Measurements from ENCODE around the gene DENND4A. TPM values are rescaled to one million over a fixed set of nuclear protein-coding genes. Genes with fewer than 3 reads are reported as not detected.

Gene DENND4A
- total and polyA plus RNA-seq, 2 of the 4 experiments (the other 2 are of a cell fraction): 4.1 to 17.7 TPM

GRCh38 chr15:65834603-65835282 is 42.6 kb upstream of the DENND4A start:
- Histone ChIP-seq H3K9me1 (ENCODE audit: insufficient read depth, low read length) (no peaks in the 10 kb centered on the region), H4K20me1 (ENCODE audit: insufficient read depth, low read length) (no peaks in the 10 kb centered on the region), H3K36me3 (ENCODE audit: control insufficient read depth, insufficient read depth, low read length) (no peaks in the 10 kb centered on the region), H2BK5ac (ENCODE audit: low read depth, low read length, poor library complexity, severe bottlenecking) (no peak overlapping the region), H3K27me3 (ENCODE audit: control insufficient read depth, insufficient read depth, low read length) (no peaks in the 10 kb centered on the region), H3K27ac (ENCODE audit: insufficient read depth, low read length) (no peak overlapping the region), H2BK20ac (ENCODE audit: low read depth, low read length) (no peak overlapping the region), H3K79me1 (ENCODE audit: low read depth in 1 of 2, low read length in 2 of 2) (no peaks in the 10 kb centered on the region), H4K91ac (ENCODE audit: insufficient read depth, low read depth, low read length) (no peak overlapping the region), H3K23ac (ENCODE audit: low read depth, low read length) (no peak overlapping the region), H2BK15ac (ENCODE audit: low read depth, low read length) (no peak overlapping the region), H4K8ac (ENCODE audit: low read depth in 2 of 2, low read length in 2 of 2) (no peak overlapping the region), H3K56ac (ENCODE audit: extremely low read depth, insufficient read depth, low read length) (no peak overlapping the region), H3K14ac (replicated peaks; ENCODE audit: low read depth, low read length) (no peak overlapping the region), H3K4me2 (ENCODE audit: low read depth, low read length) (no peak overlapping the region), H2BK120ac (ENCODE audit: low read depth, low read length) (no peak overlapping the region), H2AFZ (replicated peaks; ENCODE audit: low read length, poor library complexity) (no peak overlapping the region), H2AK9ac (replicated peaks; ENCODE audit: low read depth, low read length, poor library complexity) (no peak overlapping the region), H3K9ac (ENCODE audit: low read depth, low read length) (no peak overlapping the region), H3K4ac (ENCODE audit: low read depth, low read length) (no peak overlapping the region), H3K18ac (ENCODE audit: low read depth, low read length) (no peak overlapping the region), H3K9me3 (ENCODE audit: control insufficient read depth, insufficient read depth, low read length) (no peaks in the 10 kb centered on the region), H3K4me3 (ENCODE audit: insufficient read depth, low read depth, low read length) (no peak overlapping the region), H4K5ac (ENCODE audit: low read depth, low read length) (no peak overlapping the region), H2AK5ac (ENCODE audit: low read depth, low read length) (no peak overlapping the region), H3K4me1 (ENCODE audit: control insufficient read depth, insufficient read depth, low read length) (peaks cover 5% of the 10 kb centered on the region; the same call in 1 of the 2 replicates)
- no CpG with 5 or more reads among the region's 8 CpGs for WGBS, 2 experiments (ENCODE audit: extremely low coverage in 2 of 2, insufficient read length in 1 of 2)
- ATAC-seq (ENCODE audit: low read depth) (no peak), DNase-seq (no peak)
- ChIA-PET CTCF (no interaction called here), POLR2A (ENCODE audit: unreplicated experiment) (no interaction called here)
- TF ChIP-seq USF2 (IDR thresholded peaks at IDR 0.05; ENCODE audit: low read depth, low read length) (no peak), NFE2L2 (IDR thresholded peaks at IDR 0.05; ENCODE audit: low read depth, low read length) (no peak)
- dilution Hi-C loops (cut with HindIII; ENCODE audit: low sequenced_read_pairs, unreplicated experiment): no loop called here
- BruUV-seq (replicated peaks): no TSS peak
- in situ Hi-C loops (cut with MboI; ENCODE audit: low sequenced_read_pairs): no loop called here
- intact Hi-C loops (cut with micrococcal nuclease): loop anchor here (5.0 kb wide), 1 partner anchor 42 kb away; the partner anchor contains the start of gene DENND4A
